GM12878 (cell line): ENCODE data around the gene ATP12A. TPM values are rescaled to one million over a fixed set of nuclear protein-coding genes. Genes with fewer than 3 reads are reported as not detected.

ENCODE experiments used
- ATAC-seq: fragments of 200-7000 bp; cut with Tn5 transposase; 3 replicates; pipeline ENCODE4 v1.9.1; 2020; ENCODE audit warnings: mild to moderate bottlenecking, moderate library complexity
- BruUV-seq: library from RNA; stranded (reverse); fragments of 400-500 nt; replicated peaks from 2 replicates; lab custom pipeline; 2021; lab: Mats Ljungman, UMichigan
- CTCF ChIA-PET: fragments of 300-600 bp; sonication (Branson Sonifier 250); formaldehyde crosslinking; extraction: SDS; loops from one replicate; lab custom pipeline; 2021; ENCODE audit warnings: inconsistent platforms; lab: Yijun Ruan, JAX
- POLR2A ChIA-PET: fragments of 350-600 bp; formaldehyde crosslinking; extraction: SDS; loops from one replicate; lab custom pipeline; 2021; ENCODE audit warnings: inconsistent platforms; lab: Charles Lee
- RAD21 ChIA-PET: fragments of 300-600 bp; sonication (Branson Sonifier 250); formaldehyde crosslinking; loops from one replicate; lab custom pipeline; 2023; ENCODE audit warnings: antibody characterized with exemption; ENCODE audit not compliant: unreplicated experiment; lab: Charles Lee
- SMC1A ChIA-PET: fragments of 300-600 bp; sonication (Branson Sonifier 250); formaldehyde crosslinking; loops from one replicate; lab custom pipeline; 2023; ENCODE audit not compliant: unreplicated experiment, uncharacterized antibody; lab: Charles Lee
- DNase-seq: peaks from one replicate; pipeline ENCODE4 v3.0.0-alpha.2; 2011; ENCODE audit warnings: low read depth, low spot score
- FAIRE-seq: peaks from 3 replicates; lab custom pipeline; 2011; peaks lifted over from hg19 to GRCh38; lab: Jason Lieb, UNC
- H2AFZ ChIP-seq: 2 replicates; pipeline ENCODE4 v1.6.0; 2011; ENCODE audit warnings: low read depth, low read length, control low read depth; ENCODE audit not compliant: control insufficient read depth
- H3K27ac ChIP-seq: 2 replicates; pipeline ENCODE4 v1.5.1; 2011; ENCODE audit warnings: control low read depth; ENCODE audit not compliant: control insufficient read depth, insufficient read depth
- H3K27me3 ChIP-seq, 2 experiments: replicated peaks in 1 of 2; 2 replicates each; pipeline versions ENCODE4 v1.6.0 to v1.6.1; 2011; ENCODE audit warnings: low read length in 1 of 2; ENCODE audit not compliant: control insufficient read depth in 2 of 2, insufficient read depth in 2 of 2
- H3K36me3 ChIP-seq, 2 experiments: 2 replicates each; pipeline ENCODE4 v1.5.1; 2011; ENCODE audit warnings: low read length in 1 of 2; ENCODE audit not compliant: control insufficient read depth in 2 of 2, insufficient read depth in 2 of 2
- H3K4me1 ChIP-seq: 2 replicates; pipeline ENCODE4 v1.6.1; 2011; ENCODE audit warnings: mild to moderate bottlenecking, low read length, moderate library complexity, mixed read lengths; ENCODE audit not compliant: control insufficient read depth, insufficient read depth
- H3K4me2 ChIP-seq: 2 replicates; pipeline ENCODE4 v1.6.0; 2011; ENCODE audit warnings: control low read depth; ENCODE audit not compliant: control insufficient read depth, insufficient read depth
- H3K4me3 ChIP-seq: fragments of 200-600 bp; sonication (generic); 2 replicates; pipeline ENCODE4 v1.5.1; 2016
- H3K79me2 ChIP-seq: 2 replicates; pipeline ENCODE4 v1.6.0; 2011; ENCODE audit warnings: low read length; ENCODE audit not compliant: control insufficient read depth, insufficient read depth
- H3K9ac ChIP-seq: 2 replicates; pipeline ENCODE4 v1.8.0; 2011; ENCODE audit warnings: low read length, control low read depth, mixed read lengths; ENCODE audit not compliant: control insufficient read depth, insufficient read depth
- H3K9me3 ChIP-seq: replicated peaks from 3 replicates; pipeline ENCODE4 v1.5.1; 2011; ENCODE audit warnings: mild to moderate bottlenecking, low read length; ENCODE audit not compliant: control insufficient read depth, insufficient read depth
- H4K20me1 ChIP-seq: 2 replicates; pipeline ENCODE4 v1.6.0; 2011; ENCODE audit not compliant: control insufficient read depth, insufficient read depth
- RAD21 ChIP-seq: IDR thresholded peaks from 2 replicates; pipeline ENCODE4 v1.6.1; 2011; ENCODE audit warnings: mild to moderate bottlenecking, low read depth, low read length, moderate library complexity; ENCODE audit not compliant: insufficient read depth
- SMC3 ChIP-seq: IDR thresholded peaks from 2 replicates; pipeline ENCODE4 v1.6.1; 2011; ENCODE audit warnings: low read length, improper control_type of control experiment, borderline replicate concordance
- SP1 ChIP-seq: IDR thresholded peaks from one replicate; pipeline ENCODE4 v1.6.1; 2011; ENCODE audit warnings: low read depth, low read length
- YBX1 ChIP-seq: fragments of 450-650 bp; IDR thresholded peaks from 2 replicates; pipeline ENCODE4 v1.6.1; 2016; ENCODE audit warnings: antibody characterized with exemption
- WGBS: methylation state at CpG from one replicate; pipeline ENCODE4 v1.1.6; 2016; ENCODE audit warnings: low lambda C conversion rate; ENCODE audit not compliant: insufficient replicate concordance, insufficient coverage; ENCODE audit errors: missing lambda C conversion rate; 5-methylcytosine and 5-hydroxymethylcytosine counted together
- in situ Hi-C: fragments of 300-500 bp; cut with MboI; formaldehyde crosslinking; loops from 9 replicates; pipeline ENCODE4 v1.14.3; 2018; ENCODE audit warnings: mixed read lengths
- intact Hi-C: fragments of 100-400 bp; cut with micrococcal nuclease; formaldehyde crosslinking; loops from one replicate; pipeline ENCODE4 v1.14.2; 2022; ENCODE audit not compliant: unreplicated experiment
- polyA plus RNA-seq, 11 experiments: library from polyadenylated mRNA; depleted of rRNA in 4 of 11; unstranded in 6 of 11; stranded (reverse) in 5 of 11; fragments of >200 nt; fragmentation: Nextera tagmentation in 4 of 11; fragmentation: Illumina TruSeq in 1 of 11; extraction: Ambion mirVana in 4 of 11; extraction: Trizol in 1 of 11; gene quantifications; 1 replicate in 1 of 11; 2 replicates in 10 of 11; pipeline versions ENCODE4 v1.2.1 to v1.2.3, GENCODE V29; 2011 to 2016; ENCODE audit warnings: inconsistent platforms in 2 of 11, missing spikeins in 2 of 11, low read depth in 1 of 11
- total RNA-seq, 4 experiments: library from RNA; depleted of rRNA in 3 of 4; stranded (reverse); fragments of >200 nt in 3 of 4; fragmentation: Illumina TruSeq in 1 of 4; extraction: Trizol in 1 of 4; gene quantifications; 2 replicates each; pipeline versions ENCODE4 v1.2.1 to v1.2.3, GENCODE V29; 2013 to 2021
- TF ChIP-seq, protein P1 (sequence below), 3 experiments: IDR thresholded peaks in 2 of 3; conservative IDR thresholded peaks in 1 of 3; 2 replicates each; pipeline ENCODE4 v1.5.1; 2011; ENCODE audit warnings: low read depth in 3 of 3, low read length in 3 of 3, mild to moderate bottlenecking in 3 of 3, control low read depth in 2 of 3, moderate library complexity in 2 of 3, inconsistent platforms in 1 of 3, mixed read lengths in 1 of 3; ENCODE audit not compliant: control insufficient read depth in 2 of 3, insufficient read depth in 1 of 3; ENCODE audit errors: extremely low read depth in 1 of 3

Gene ATP12A
- total and polyA plus RNA-seq, 10 of the 15 experiments (the other 5 are each of a cell fraction or from before 2014, with no cell fraction given) = 0.02 to 0.08 (median 0.04) TPM; not detected in 6

DNA sequence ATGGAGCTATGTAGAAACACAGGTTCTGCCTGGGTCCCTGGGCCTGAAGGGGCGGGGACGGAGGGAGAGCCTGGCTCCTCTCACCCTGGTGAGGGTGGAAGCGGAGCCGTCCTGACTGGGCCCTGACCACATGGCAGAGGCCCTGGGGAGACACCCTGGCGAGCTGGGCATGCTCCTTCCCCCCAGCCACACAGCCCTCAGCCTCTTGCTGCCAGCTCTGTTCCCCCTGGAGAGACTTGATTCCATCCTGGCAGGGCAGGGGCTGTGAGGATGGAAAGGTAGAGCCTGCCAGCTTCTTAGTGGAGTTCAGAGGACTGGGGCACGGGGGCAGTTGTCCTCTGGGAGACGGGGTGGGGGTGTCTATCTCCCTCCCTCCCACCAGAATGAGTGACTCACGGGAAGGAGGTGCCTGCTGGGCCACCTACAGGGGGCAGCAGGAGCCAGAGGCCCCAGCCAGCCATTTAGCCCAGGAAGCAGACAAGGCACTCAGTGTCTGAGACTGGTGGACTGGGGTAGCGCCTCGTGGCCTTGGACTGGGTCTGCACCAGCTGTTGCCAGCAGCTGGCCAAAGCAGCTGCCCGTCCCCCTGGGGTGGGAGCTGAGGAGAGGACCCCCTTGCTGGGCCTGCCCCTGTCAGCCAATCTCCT is 60.9 kb downstream of the ATP12A start:
- peak; percentile 78 for ATAC-seq
- no peak overlapping the region for H3K4me2 ChIP-seq
- 18% methylated on average over 11 of the region's 11 CpGs for WGBS
- H4K20me1 ChIP-seq = no peaks in the 10 kb centered on the region
- ChIA-PET POLR2A (no interaction called here), SMC1A (no interaction called here), RAD21 (interaction anchor here (1.2 to 2.1 kb wide), 2 partner anchors 14 to 228 kb away, joined by 5 to 6 read pairs; no protein-coding TSS in a partner anchor), CTCF (interaction anchor here (0.7 to 2.9 kb wide), 4 partner anchors 10 to 244 kb away, joined by 3 to 16 read pairs (median 6); no protein-coding TSS in a partner anchor)
- no TSS peak for BruUV-seq
- no peak for FAIRE-seq
- peaks cover 0 to 8% of the 10 kb centered on the region in 2 experiments; a peak in 2 of 4 replicates for H3K27me3 ChIP-seq
- H3K36me3 ChIP-seq = no peaks in the 10 kb centered on the region
- no peak overlapping the region for H2AFZ ChIP-seq
- no peaks in the 10 kb centered on the region for H3K79me2 ChIP-seq
- H3K27ac ChIP-seq = no peak overlapping the region
- intact Hi-C loops (loop anchor here (1.0 to 10.0 kb wide), 2 partner anchors 227 to 254 kb away; no protein-coding TSS in a partner anchor), in situ Hi-C loops (no loop called here)
- H3K9me3 ChIP-seq = no peaks in the 10 kb centered on the region
- no peak overlapping the region for H3K9ac ChIP-seq
- TF ChIP-seq YBX1 (no peak), SP1 (no peak), SMC3 (peak; percentile 54), RAD21 (peak; percentile 60)
- TF ChIP-seq, protein P1, sequence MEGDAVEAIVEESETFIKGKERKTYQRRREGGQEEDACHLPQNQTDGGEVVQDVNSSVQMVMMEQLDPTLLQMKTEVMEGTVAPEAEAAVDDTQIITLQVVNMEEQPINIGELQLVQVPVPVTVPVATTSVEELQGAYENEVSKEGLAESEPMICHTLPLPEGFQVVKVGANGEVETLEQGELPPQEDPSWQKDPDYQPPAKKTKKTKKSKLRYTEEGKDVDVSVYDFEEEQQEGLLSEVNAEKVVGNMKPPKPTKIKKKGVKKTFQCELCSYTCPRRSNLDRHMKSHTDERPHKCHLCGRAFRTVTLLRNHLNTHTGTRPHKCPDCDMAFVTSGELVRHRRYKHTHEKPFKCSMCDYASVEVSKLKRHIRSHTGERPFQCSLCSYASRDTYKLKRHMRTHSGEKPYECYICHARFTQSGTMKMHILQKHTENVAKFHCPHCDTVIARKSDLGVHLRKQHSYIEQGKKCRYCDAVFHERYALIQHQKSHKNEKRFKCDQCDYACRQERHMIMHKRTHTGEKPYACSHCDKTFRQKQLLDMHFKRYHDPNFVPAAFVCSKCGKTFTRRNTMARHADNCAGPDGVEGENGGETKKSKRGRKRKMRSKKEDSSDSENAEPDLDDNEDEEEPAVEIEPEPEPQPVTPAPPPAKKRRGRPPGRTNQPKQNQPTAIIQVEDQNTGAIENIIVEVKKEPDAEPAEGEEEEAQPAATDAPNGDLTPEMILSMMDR (IDR thresholded peaks at IDR 0.05 in 2 of 3, conservative IDR thresholded peaks at IDR 0.05 in 1 of 3; ENCODE audit: control insufficient read depth in 2 of 3, extremely low read depth in 1 of 3, insufficient read depth in 1 of 3, low read depth in 3 of 3, low read length in 3 of 3) = peak; percentile 44 to 57 (median 46); a peak in 5 of 6 replicates
- H3K4me3 ChIP-seq = no peak overlapping the region
- H3K4me1 ChIP-seq = no peaks in the 10 kb centered on the region
- no peak for DNase-seq
